PC-3 (cell line): ENCODE results near the gene SPDYE6. TPM values are rescaled to one million over a fixed set of nuclear protein-coding genes. Genes with fewer than 3 reads are reported as not detected.

Experiments
- ATAC-seq: fragments of 200-7000 bp; cut with Tn5 transposase; 2 replicates; pipeline ENCODE4 v1.9.1; 2020; ENCODE audit warnings: mild to moderate bottlenecking, moderate library complexity
- BruUV-seq: library from RNA; stranded (reverse); fragments of 400-500 nt; replicated peaks from 2 replicates; lab custom pipeline; 2021; lab: Mats Ljungman, UMichigan
- CTCF ChIA-PET: fragments of 300-600 bp; sonication (Branson Sonifier 250); formaldehyde crosslinking; loops from one replicate; lab custom pipeline; 2022; ENCODE audit warnings: antibody characterized with exemption; lab: Charles Lee
- POLR2A ChIA-PET: fragments of 300-600 bp; sonication (Branson Sonifier 250); formaldehyde crosslinking; loops from one replicate; lab custom pipeline; 2022; ENCODE audit warnings: antibody characterized with exemption; ENCODE audit not compliant: unreplicated experiment; lab: Charles Lee
- DNase-seq: peaks from one replicate; pipeline ENCODE4 v3.0.0-alpha.2; 2015
- H2AFZ ChIP-seq: fragments of 300-600 bp; sonication (generic); 2 replicates; pipeline ENCODE4 v1.6.0; 2016; ENCODE audit warnings: antibody characterized with exemption, low read length
- H3F3A ChIP-seq: fragments of 300-600 bp; sonication (generic); one replicate; pipeline ENCODE4 v1.6.0; 2017; ENCODE audit warnings: antibody characterized with exemption, low read length, control low read depth, mild to moderate bottlenecking; ENCODE audit not compliant: unreplicated experiment
- H3K27ac ChIP-seq: fragments of 300-600 bp; sonication (generic); 2 replicates; pipeline ENCODE4 v1.5.1; 2016; ENCODE audit warnings: mild to moderate bottlenecking, low read length
- H3K27me3 ChIP-seq: fragments of 300-600 bp; sonication (generic); 2 replicates; pipeline ENCODE4 v1.6.1; 2016; ENCODE audit warnings: low read length, mixed read lengths
- H3K36me3 ChIP-seq: fragments of 300-600 bp; sonication (generic); 2 replicates; pipeline ENCODE4 v1.6.1; 2016; ENCODE audit warnings: low read depth, mixed run types, low read length, mixed read lengths
- H3K4me1 ChIP-seq: fragments of 300-600 bp; sonication (generic); 2 replicates; pipeline ENCODE4 v1.5.1; 2016; ENCODE audit warnings: low read length; ENCODE audit not compliant: insufficient read depth
- H3K4me2 ChIP-seq: fragments of 300-600 bp; sonication (generic); 2 replicates; pipeline ENCODE4 v1.6.0; 2016; ENCODE audit warnings: low read length
- H3K4me3 ChIP-seq: fragments of 300-600 bp; sonication (generic); 2 replicates; pipeline ENCODE4 v1.5.1; 2016; ENCODE audit warnings: mild to moderate bottlenecking, low read length, mixed read lengths
- H3K79me2 ChIP-seq: fragments of 300-600 bp; sonication (generic); 2 replicates; pipeline ENCODE4 v1.6.1; 2017; ENCODE audit warnings: low read length, mixed read lengths
- H3K9ac ChIP-seq: fragments of 300-600 bp; sonication (generic); 2 replicates; pipeline ENCODE4 v1.6.0; 2016; ENCODE audit warnings: mild to moderate bottlenecking, low read length
- H3K9me2 ChIP-seq: fragments of 300-600 bp; sonication (generic); replicated peaks from 2 replicates; pipeline ENCODE4 v1.6.1; 2016; ENCODE audit warnings: mixed run types, low read length, mixed read lengths
- H3K9me3 ChIP-seq: fragments of 300-600 bp; sonication (generic); 2 replicates; pipeline ENCODE4 v1.6.1; 2016; ENCODE audit warnings: low read length, mixed read lengths
- H4K20me1 ChIP-seq: fragments of 300-600 bp; sonication (generic); 2 replicates; pipeline ENCODE4 v1.6.1; 2016; ENCODE audit warnings: low read length, mixed read lengths
- EZH2 ChIP-seq: fragments of 300-600 bp; sonication (generic); IDR thresholded peaks from one replicate; pipeline ENCODE4 v1.6.1; 2017; ENCODE audit warnings: antibody characterized with exemption, mild to moderate bottlenecking, low read length; ENCODE audit not compliant: unreplicated experiment
- EZH2phosphoT487 ChIP-seq: fragments of 300-600 bp; sonication (generic); IDR thresholded peaks from 2 replicates; pipeline ENCODE4 v1.6.1; 2018; ENCODE audit warnings: mild to moderate bottlenecking, antibody characterized with exemption, low read length, borderline replicate concordance
- intact Hi-C: fragments of 100-400 bp; cut with micrococcal nuclease; formaldehyde crosslinking; loops from 2 replicates; pipeline ENCODE4 v1.9.0; 2023
- total RNA-seq: library from RNA; depleted of rRNA; stranded (reverse); fragments of >200 nt; gene quantifications from 2 replicates; pipeline ENCODE4 v1.2.3, GENCODE V29; 2014
- TF ChIP-seq, protein P1 (sequence below): fragments of 300-600 bp; sonication (generic); conservative IDR thresholded peaks from 2 replicates; pipeline ENCODE4 v1.5.1; 2017; ENCODE audit warnings: antibody characterized with exemption, low read depth, mild to moderate bottlenecking, low read length

Gene SPDYE6
- total RNA-seq, 1 experiment from 2014 or later, result not detected

DNA sequence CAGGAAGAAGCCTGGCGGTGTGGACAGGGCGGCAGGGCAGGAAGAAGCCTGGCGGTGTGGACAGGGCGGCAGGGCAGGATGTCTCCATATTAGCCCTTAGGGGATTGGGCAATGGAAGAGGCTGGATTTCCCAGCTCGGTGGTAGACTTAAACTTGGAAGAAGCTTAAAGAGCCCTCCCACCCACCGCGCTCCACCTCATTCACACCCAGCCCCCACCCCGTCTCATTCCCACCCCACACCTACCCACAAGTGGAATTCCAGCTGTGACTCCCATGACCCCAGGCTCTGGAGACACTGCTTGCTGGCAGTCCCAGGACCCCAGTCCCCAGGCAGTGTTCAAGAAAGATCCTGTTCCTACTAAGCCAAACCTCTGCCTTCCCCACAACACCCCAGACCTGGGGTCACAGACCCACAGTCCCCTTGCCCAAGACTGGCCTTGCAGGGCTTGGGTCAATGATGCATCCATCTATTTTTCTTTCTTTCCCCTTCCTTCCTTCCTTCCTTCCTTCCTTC is 34.0 kb downstream of the SPDYE6 start:
- Histone ChIP-seq H3F3A (no peaks in the 10 kb centered on the region), H3K79me2 (no peaks in the 10 kb centered on the region), H3K9ac (no peak overlapping the region), H3K9me2 (no peaks in the 10 kb centered on the region), H3K36me3 (no peaks in the 10 kb centered on the region), H3K4me3 (no peak overlapping the region), H3K27ac (no peak overlapping the region), H2AFZ (no peak overlapping the region), H3K27me3 (no peaks in the 10 kb centered on the region), H3K4me2 (no peak overlapping the region), H4K20me1 (no peaks in the 10 kb centered on the region), H3K4me1 (no peaks in the 10 kb centered on the region), H3K9me3 (no peaks in the 10 kb centered on the region)
- TF ChIP-seq, protein P1, sequence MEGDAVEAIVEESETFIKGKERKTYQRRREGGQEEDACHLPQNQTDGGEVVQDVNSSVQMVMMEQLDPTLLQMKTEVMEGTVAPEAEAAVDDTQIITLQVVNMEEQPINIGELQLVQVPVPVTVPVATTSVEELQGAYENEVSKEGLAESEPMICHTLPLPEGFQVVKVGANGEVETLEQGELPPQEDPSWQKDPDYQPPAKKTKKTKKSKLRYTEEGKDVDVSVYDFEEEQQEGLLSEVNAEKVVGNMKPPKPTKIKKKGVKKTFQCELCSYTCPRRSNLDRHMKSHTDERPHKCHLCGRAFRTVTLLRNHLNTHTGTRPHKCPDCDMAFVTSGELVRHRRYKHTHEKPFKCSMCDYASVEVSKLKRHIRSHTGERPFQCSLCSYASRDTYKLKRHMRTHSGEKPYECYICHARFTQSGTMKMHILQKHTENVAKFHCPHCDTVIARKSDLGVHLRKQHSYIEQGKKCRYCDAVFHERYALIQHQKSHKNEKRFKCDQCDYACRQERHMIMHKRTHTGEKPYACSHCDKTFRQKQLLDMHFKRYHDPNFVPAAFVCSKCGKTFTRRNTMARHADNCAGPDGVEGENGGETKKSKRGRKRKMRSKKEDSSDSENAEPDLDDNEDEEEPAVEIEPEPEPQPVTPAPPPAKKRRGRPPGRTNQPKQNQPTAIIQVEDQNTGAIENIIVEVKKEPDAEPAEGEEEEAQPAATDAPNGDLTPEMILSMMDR, result no peak
- TF ChIP-seq EZH2phosphoT487, result no peak
- TF ChIP-seq EZH2, result no peak
- DNase-seq (no peak), ATAC-seq (no peak)
- CTCF ChIA-PET, result no interaction called here
- intact Hi-C loops, result no loop called here
- POLR2A ChIA-PET, result no interaction called here
- BruUV-seq, result no TSS peak

DNA sequence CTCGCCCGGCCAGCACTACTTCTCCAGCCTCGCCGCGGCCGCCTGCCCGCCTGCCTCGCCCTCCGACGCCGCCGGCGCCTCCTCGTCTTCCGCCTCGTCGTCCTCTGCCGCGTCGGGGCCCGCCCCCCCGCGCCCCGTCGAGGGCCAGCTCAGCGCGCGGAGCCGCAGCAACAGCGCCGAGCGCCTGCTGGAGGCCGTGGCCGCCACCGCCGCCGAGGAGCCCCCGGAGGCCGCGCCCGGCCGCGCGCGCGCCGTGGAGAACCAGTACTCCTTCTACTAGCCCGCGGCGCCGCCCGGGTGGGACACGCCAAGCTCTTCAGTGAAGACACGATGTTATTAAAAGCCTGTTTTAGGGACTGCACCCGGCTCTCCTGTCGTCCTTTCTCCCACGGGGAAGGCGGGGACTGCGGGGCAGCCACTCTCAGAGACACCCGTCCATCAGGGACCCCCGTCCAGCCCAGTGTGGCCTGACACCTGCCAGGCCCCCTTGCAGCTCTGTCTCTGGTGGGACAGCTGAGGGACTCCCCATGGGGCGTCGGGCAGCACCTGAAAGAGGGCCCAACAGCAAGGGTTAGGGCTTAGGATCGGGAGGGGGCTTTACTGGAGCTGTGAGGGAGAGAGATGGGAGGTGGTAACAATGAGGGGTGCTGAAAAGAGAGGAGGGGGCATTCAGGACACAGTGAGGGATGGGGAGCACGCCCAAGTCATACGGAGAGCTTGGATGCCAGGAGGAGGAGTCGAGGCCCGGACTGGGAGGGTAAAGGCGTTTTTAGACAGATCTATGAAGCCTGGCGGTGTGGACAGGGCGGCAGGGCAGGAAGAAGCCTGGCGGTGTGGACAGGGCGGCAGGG is 34.7 kb downstream of the SPDYE6 start:
- Histone ChIP-seq H3K79me2 (no peaks in the 10 kb centered on the region), H3F3A (no peaks in the 10 kb centered on the region), H3K9ac (no peak overlapping the region), H3K36me3 (no peaks in the 10 kb centered on the region), H2AFZ (no peak overlapping the region), H3K27ac (no peak overlapping the region), H3K4me2 (no peak overlapping the region), H3K9me3 (no peaks in the 10 kb centered on the region), H4K20me1 (no peaks in the 10 kb centered on the region), H3K9me2 (no peaks in the 10 kb centered on the region), H3K4me1 (no peaks in the 10 kb centered on the region), H3K27me3 (no peaks in the 10 kb centered on the region), H3K4me3 (no peak overlapping the region)
- intact Hi-C loops, result no loop called here
- CTCF ChIA-PET, result no interaction called here
- DNase-seq (no peak), ATAC-seq (no peak)
- POLR2A ChIA-PET, result no interaction called here
- BruUV-seq, result no TSS peak
- TF ChIP-seq, protein P1, result no peak
- TF ChIP-seq EZH2phosphoT487 (no peak), EZH2 (no peak)
